ENCODE data around the gene ZNF629.

Gene ZNF629

GRCh38 chr16:30746638-30747175 is 40.3 kb downstream of the ZNF629 start:
- Histone ChIP-seq H3K4me2 (ENCODE audit: low read length, poor library complexity, severe bottlenecking) (no peak overlapping the region), H3K4ac (ENCODE audit: low read depth in 1 of 2, low read length in 2 of 2) (no peak overlapping the region), H3K23ac (ENCODE audit: low read length in 2 of 2) (no peak overlapping the region), H4K8ac (ENCODE audit: low read length) (no peak overlapping the region), H3K4me3 (ENCODE audit: insufficient read depth in 1 of 2, low read depth in 1 of 2, low read length in 2 of 2) (no peak overlapping the region), H2AK5ac (ENCODE audit: low read length, severe bottlenecking) (no peak overlapping the region), H3K18ac (ENCODE audit: low read depth in 1 of 2, low read length in 2 of 2) (no peak overlapping the region), H3K4me1 (ENCODE audit: control insufficient read depth, insufficient read depth, low read depth, low read length) (peaks cover 10% of the 10 kb centered on the region), H2AFZ (ENCODE audit: low read depth, low read length) (no peak overlapping the region), H3K14ac (ENCODE audit: low read length in 2 of 2) (no peak overlapping the region), H3K79me1 (replicated peaks; ENCODE audit: low read length, poor library complexity, severe bottlenecking) (peaks cover 16% of the 10 kb centered on the region), H2BK12ac (ENCODE audit: low read length in 2 of 2) (no peak overlapping the region), H2BK120ac (ENCODE audit: low read depth, low read length) (no peak overlapping the region), H3K27ac (ENCODE audit: low read length, poor library complexity, severe bottlenecking) (no peak overlapping the region), H4K91ac (ENCODE audit: low read length) (no peak overlapping the region), H3K9ac (ENCODE audit: low read length) (peak overlapping the region; percentile 90), H3K27me3 (ENCODE audit: control insufficient read depth in 1 of 2, insufficient read depth in 1 of 2, low read length in 2 of 2) (no peaks in the 10 kb centered on the region), H3K36me3 (ENCODE audit: control insufficient read depth in 1 of 2, insufficient read depth in 2 of 2, low read depth in 1 of 2, low read length in 2 of 2) (peaks cover 25 to 40% of the 10 kb centered on the region in 2 experiments), H3K9me3 (ENCODE audit: control insufficient read depth, low read length) (no peaks in the 10 kb centered on the region), H2BK5ac (ENCODE audit: low read depth, low read length, poor library complexity, severe bottlenecking) (no peak overlapping the region), H2BK15ac (ENCODE audit: low read depth, poor library complexity, severe bottlenecking) (no peak overlapping the region)
- WGBS = 96% methylated on average over 8 of the region's 9 CpGs
- DNase-seq = no peak

GRCh38 chr16:30745082-30745481 is 41.9 kb downstream of the ZNF629 start:
- no peaks in the 10 kb centered on the region for H3K27me3 ChIP-seq (ENCODE audit: control insufficient read depth in 1 of 2, insufficient read depth in 1 of 2, low read length in 2 of 2)
- no peak overlapping the region for H3K4ac ChIP-seq (ENCODE audit: low read depth in 1 of 2, low read length in 2 of 2)
- no peak overlapping the region for H2AFZ ChIP-seq (ENCODE audit: low read depth, low read length)
- H4K8ac ChIP-seq (ENCODE audit: low read length) = no peak overlapping the region
- peaks cover 14 to 33% of the 10 kb centered on the region in 2 experiments for H3K36me3 ChIP-seq (ENCODE audit: control insufficient read depth in 1 of 2, insufficient read depth in 2 of 2, low read depth in 1 of 2, low read length in 2 of 2)
- H2AK5ac ChIP-seq (ENCODE audit: low read length, severe bottlenecking) = no peak overlapping the region
- no peak overlapping the region for H2BK5ac ChIP-seq (ENCODE audit: low read depth, low read length, poor library complexity, severe bottlenecking)
- H3K4me2 ChIP-seq (ENCODE audit: low read length, poor library complexity, severe bottlenecking) = no peak overlapping the region
- H3K79me1 ChIP-seq (replicated peaks; ENCODE audit: low read length, poor library complexity, severe bottlenecking) = peaks cover 12% of the 10 kb centered on the region
- no peak overlapping the region for H4K91ac ChIP-seq (ENCODE audit: low read length)
- no peak overlapping the region for H3K18ac ChIP-seq (ENCODE audit: low read depth in 1 of 2, low read length in 2 of 2)
- H3K4me3 ChIP-seq (ENCODE audit: insufficient read depth in 1 of 2, low read depth in 1 of 2, low read length in 2 of 2) = no peak overlapping the region
- H3K9me3 ChIP-seq (ENCODE audit: control insufficient read depth, low read length) = no peaks in the 10 kb centered on the region
- H2BK15ac ChIP-seq (ENCODE audit: low read depth, poor library complexity, severe bottlenecking) = no peak overlapping the region
- 87% methylated on average over 2 of the region's 2 CpGs for WGBS
- H3K23ac ChIP-seq (ENCODE audit: low read length in 2 of 2) = no peak overlapping the region
- H2BK120ac ChIP-seq (ENCODE audit: low read depth, low read length) = no peak overlapping the region
- H2BK12ac ChIP-seq (ENCODE audit: low read length in 2 of 2) = no peak overlapping the region
- no peak overlapping the region for H3K27ac ChIP-seq (ENCODE audit: low read length, poor library complexity, severe bottlenecking)
- peaks cover 15% of the 10 kb centered on the region for H3K4me1 ChIP-seq (ENCODE audit: control insufficient read depth, insufficient read depth, low read depth, low read length)
- H3K9ac ChIP-seq (ENCODE audit: low read length) = no peak overlapping the region
- no peak for DNase-seq
- no peak overlapping the region for H3K14ac ChIP-seq (ENCODE audit: low read length in 2 of 2)

- Histone ChIP-seq H2BK12ac (ENCODE audit: low read length in 2 of 2) (no peak overlapping the region), H3K18ac (ENCODE audit: low read depth in 1 of 2, low read length in 2 of 2) (no peak overlapping the region), H3K27ac (ENCODE audit: low read length, poor library complexity, severe bottlenecking) (no peak overlapping the region), H3K79me1 (replicated peaks; ENCODE audit: low read length, poor library complexity, severe bottlenecking) (peaks cover 16% of the 10 kb centered on the region), H3K4ac (ENCODE audit: low read depth in 1 of 2, low read length in 2 of 2) (no peak overlapping the region), H3K23ac (ENCODE audit: low read length in 2 of 2) (no peak overlapping the region), H3K9ac (ENCODE audit: low read length) (peak overlapping the region; percentile 5), H2BK5ac (ENCODE audit: low read depth, low read length, poor library complexity, severe bottlenecking) (no peak overlapping the region), H3K27me3 (ENCODE audit: control insufficient read depth in 1 of 2, insufficient read depth in 1 of 2, low read length in 2 of 2) (no peaks in the 10 kb centered on the region), H3K4me3 (ENCODE audit: insufficient read depth in 1 of 2, low read depth in 1 of 2, low read length in 2 of 2) (no peak overlapping the region), H3K36me3 (ENCODE audit: control insufficient read depth in 1 of 2, insufficient read depth in 2 of 2, low read depth in 1 of 2, low read length in 2 of 2) (peaks cover 21 to 38% of the 10 kb centered on the region in 2 experiments), H2BK120ac (ENCODE audit: low read depth, low read length) (no peak overlapping the region), H2BK15ac (ENCODE audit: low read depth, poor library complexity, severe bottlenecking) (no peak overlapping the region), H2AFZ (ENCODE audit: low read depth, low read length) (no peak overlapping the region), H4K91ac (ENCODE audit: low read length) (no peak overlapping the region), H3K14ac (ENCODE audit: low read length in 2 of 2) (no peak overlapping the region), H3K4me1 (ENCODE audit: control insufficient read depth, insufficient read depth, low read depth, low read length) (peaks cover 14% of the 10 kb centered on the region), H3K4me2 (ENCODE audit: low read length, poor library complexity, severe bottlenecking) (no peak overlapping the region), H3K9me3 (ENCODE audit: control insufficient read depth, low read length) (no peaks in the 10 kb centered on the region), H4K8ac (ENCODE audit: low read length) (no peak overlapping the region), H2AK5ac (ENCODE audit: low read length, severe bottlenecking) (no peak overlapping the region)
- 100% methylated on average over 1 of the region's 2 CpGs for WGBS
- no peak for DNase-seq
These were observed 42.8 kb downstream of the ZNF629 start for GRCh38 chr16:30744183-30744582.

- H4K91ac ChIP-seq (ENCODE audit: low read length) = no peak overlapping the region
- no peak overlapping the region for H2AK5ac ChIP-seq (ENCODE audit: low read length, severe bottlenecking)
- H3K18ac ChIP-seq (ENCODE audit: low read depth in 1 of 2, low read length in 2 of 2) = no peak overlapping the region
- no peak overlapping the region for H2BK120ac ChIP-seq (ENCODE audit: low read depth, low read length)
- H3K9me3 ChIP-seq (ENCODE audit: control insufficient read depth, low read length) = no peaks in the 10 kb centered on the region
- H3K79me1 ChIP-seq (replicated peaks; ENCODE audit: low read length, poor library complexity, severe bottlenecking) = peaks cover 19% of the 10 kb centered on the region
- no peak for DNase-seq
- H2AFZ ChIP-seq (ENCODE audit: low read depth, low read length) = no peak overlapping the region
- H3K9ac ChIP-seq (ENCODE audit: low read length) = peak overlapping the region; percentile 5
- no peak overlapping the region for H3K4ac ChIP-seq (ENCODE audit: low read depth in 1 of 2, low read length in 2 of 2)
- no peak overlapping the region for H2BK5ac ChIP-seq (ENCODE audit: low read depth, low read length, poor library complexity, severe bottlenecking)
- H3K4me2 ChIP-seq (ENCODE audit: low read length, poor library complexity, severe bottlenecking) = no peak overlapping the region
- H2BK15ac ChIP-seq (ENCODE audit: low read depth, poor library complexity, severe bottlenecking) = no peak overlapping the region
- WGBS = 98% methylated on average over 11 of the region's 11 CpGs
- no peak overlapping the region for H2BK12ac ChIP-seq (ENCODE audit: low read length in 2 of 2)
- no peak overlapping the region for H3K4me3 ChIP-seq (ENCODE audit: insufficient read depth in 1 of 2, low read depth in 1 of 2, low read length in 2 of 2)
- H3K4me1 ChIP-seq (ENCODE audit: control insufficient read depth, insufficient read depth, low read depth, low read length) = peaks cover 12% of the 10 kb centered on the region
- H4K8ac ChIP-seq (ENCODE audit: low read length) = no peak overlapping the region
- no peak overlapping the region for H3K14ac ChIP-seq (ENCODE audit: low read length in 2 of 2)
- no peaks in the 10 kb centered on the region for H3K27me3 ChIP-seq (ENCODE audit: control insufficient read depth in 1 of 2, insufficient read depth in 1 of 2, low read length in 2 of 2)
- H3K27ac ChIP-seq (ENCODE audit: low read length, poor library complexity, severe bottlenecking) = no peak overlapping the region
- H3K36me3 ChIP-seq (ENCODE audit: control insufficient read depth in 1 of 2, insufficient read depth in 2 of 2, low read depth in 1 of 2, low read length in 2 of 2) = peaks cover 25 to 43% of the 10 kb centered on the region in 2 experiments
- H3K23ac ChIP-seq (ENCODE audit: low read length in 2 of 2) = no peak overlapping the region
These were observed 43.3 kb downstream of the ZNF629 start for GRCh38 chr16:30743716-30744115.
